GM20431 (cell line): ENCODE measurements around the gene AGAP5.

Experiments
- in situ Hi-C: fragments of 300-500 bp; cut with MseI, MboI; formaldehyde crosslinking; loops from one replicate; pipeline ENCODE4 v1.15.0; 2020; ENCODE audit warnings: low sequenced_read_pairs; ENCODE audit not compliant: unreplicated experiment

AGAP5 gene

GRCh38 chr10:73635781-73636180 is 62.1 kb downstream of the AGAP5 start:
- in situ Hi-C loops, result no loop called here

- in situ Hi-C loops, result no loop called here
These were observed 63.5 kb downstream of the AGAP5 start for GRCh38 chr10:73634421-73634820.

GRCh38 chr10:73629165-73629564 is 68.7 kb downstream of the AGAP5 start:
- in situ Hi-C loops, result no loop called here

GRCh38 chr10:73628405-73628804 is 69.5 kb downstream of the AGAP5 start:
- in situ Hi-C loops, result no loop called here

GRCh38 chr10:73627300-73627699 is 70.6 kb downstream of the AGAP5 start:
- in situ Hi-C loops, result no loop called here

- in situ Hi-C loops, result no loop called here
These were observed 71.8 kb downstream of the AGAP5 start for GRCh38 chr10:73625884-73626752.

GRCh38 chr10:73625004-73625883 is 72.7 kb downstream of the AGAP5 start:
- in situ Hi-C loops, result no loop called here
